Measurements from ENCODE around the gene MOGAT3.

MOGAT3 gene

DNA sequence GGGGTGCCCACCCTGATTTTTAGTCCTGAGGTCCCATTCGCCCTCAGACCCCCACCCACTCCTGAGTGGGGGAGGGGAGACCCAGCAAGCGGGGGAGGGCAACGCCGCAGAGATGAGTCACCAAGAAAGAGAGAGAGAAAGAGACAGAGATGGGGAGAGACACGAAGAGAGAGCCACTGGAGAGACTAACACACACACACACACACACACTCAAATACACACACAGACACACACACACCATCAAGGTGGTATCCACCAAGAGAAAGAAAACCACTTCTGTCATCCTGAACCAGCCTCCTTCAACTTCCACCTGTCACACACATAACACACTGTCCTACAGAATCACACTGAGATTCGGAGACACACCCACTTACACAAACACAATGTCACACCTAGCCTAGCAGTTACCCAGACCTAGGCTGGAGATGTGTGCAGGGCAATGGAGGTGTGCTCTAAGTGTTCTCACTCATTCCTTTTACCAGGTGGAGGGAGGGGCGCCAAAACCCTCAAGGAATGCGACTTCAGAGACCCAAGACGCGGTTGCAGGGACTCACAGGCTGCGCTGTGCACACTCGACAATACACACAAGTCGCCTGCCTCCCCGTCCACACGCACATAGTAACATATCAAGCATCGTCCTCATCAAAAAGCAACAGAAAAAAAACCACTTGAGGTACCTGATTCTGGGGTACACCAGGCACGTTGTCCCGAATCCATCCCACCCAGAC lies 31.6 kb downstream of the MOGAT3 start:
- CTCF ChIA-PET: interaction anchor here (0.9 to 3.0 kb wide), 3 partner anchors 25 to 27 kb away, joined by 3 to 35 read pairs (median 14); no protein-coding TSS in a partner anchor
- Mint-ChIP-seq H3K36me3 (peaks cover 10% of the 10 kb centered on the region), H3K27ac (no peak overlapping the region), H3K9me3 (no peaks in the 10 kb centered on the region), H3K27me3 (peaks cover 100% of the 10 kb centered on the region), H3K4me1 (peaks cover 74% of the 10 kb centered on the region), H3K4me3 (no peak overlapping the region)
- no peak for DNase-seq

- H3K4me1 Mint-ChIP-seq: peaks cover 69% of the 10 kb centered on the region
- peaks cover 100% of the 10 kb centered on the region for H3K27me3 Mint-ChIP-seq
- CTCF ChIA-PET: interaction anchor here (0.9 to 1.8 kb wide), 2 partner anchors 25 to 26 kb away, joined by 3 to 14 read pairs; no protein-coding TSS in a partner anchor
- H3K27ac Mint-ChIP-seq: no peak overlapping the region
- H3K4me3 Mint-ChIP-seq: no peak overlapping the region
- peaks cover 5% of the 10 kb centered on the region for H3K36me3 Mint-ChIP-seq
- no peaks in the 10 kb centered on the region for H3K9me3 Mint-ChIP-seq
- no peak for DNase-seq
These were observed 32.3 kb downstream of the MOGAT3 start for GRCh38 chr7:101168412-101169049.

GRCh38 chr7:101167645-101168411 lies 33.0 kb downstream of the MOGAT3 start:
- peaks cover 5% of the 10 kb centered on the region for H3K36me3 Mint-ChIP-seq
- CTCF ChIA-PET: interaction anchor here (0.9 to 1.8 kb wide), 2 partner anchors 24 to 25 kb away, joined by 3 to 14 read pairs; no protein-coding TSS in a partner anchor

GRCh38 chr7:101166909-101167644 lies 33.8 kb downstream of the MOGAT3 start:
- Mint-ChIP-seq H3K36me3 (peaks cover 5% of the 10 kb centered on the region), H3K9me3 (no peaks in the 10 kb centered on the region), H3K27ac (no peak overlapping the region), H3K27me3 (peaks cover 100% of the 10 kb centered on the region), H3K4me1 (peaks cover 67% of the 10 kb centered on the region), H3K4me3 (no peak overlapping the region)
- CTCF ChIA-PET: no interaction called here
- no peak for DNase-seq

More at GRCh38 chr7:101167645-101168411, 33.0 kb downstream of the MOGAT3 start:
- Mint-ChIP-seq H3K9me3 (no peaks in the 10 kb centered on the region), H3K4me3 (no peak overlapping the region), H3K4me1 (peaks cover 66% of the 10 kb centered on the region), H3K27me3 (peaks cover 100% of the 10 kb centered on the region), H3K27ac (no peak overlapping the region)
- no peak for DNase-seq

DNA sequence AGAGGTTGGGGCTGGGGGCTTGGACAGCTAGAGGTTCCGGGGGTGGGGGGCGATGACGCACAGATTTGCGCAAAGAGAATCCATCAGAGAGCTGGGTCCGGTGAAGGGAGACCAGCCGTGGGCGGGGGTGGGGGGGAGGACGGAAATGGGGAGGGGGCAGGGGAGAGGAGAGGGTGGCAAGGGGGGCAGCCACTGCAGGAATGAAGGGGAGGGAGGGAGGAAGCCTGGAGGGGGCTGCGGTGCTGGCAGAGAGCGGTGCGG lies 34.3 kb downstream of the MOGAT3 start:
- H3K27me3 Mint-ChIP-seq: peaks cover 100% of the 10 kb centered on the region
- no peak overlapping the region for H3K4me3 Mint-ChIP-seq
- peaks cover 5% of the 10 kb centered on the region for H3K36me3 Mint-ChIP-seq
- H3K27ac Mint-ChIP-seq: no peak overlapping the region
- CTCF ChIA-PET: no interaction called here
- H3K9me3 Mint-ChIP-seq: no peaks in the 10 kb centered on the region
- H3K4me1 Mint-ChIP-seq: peaks cover 62% of the 10 kb centered on the region
- DNase-seq: no peak

DNA sequence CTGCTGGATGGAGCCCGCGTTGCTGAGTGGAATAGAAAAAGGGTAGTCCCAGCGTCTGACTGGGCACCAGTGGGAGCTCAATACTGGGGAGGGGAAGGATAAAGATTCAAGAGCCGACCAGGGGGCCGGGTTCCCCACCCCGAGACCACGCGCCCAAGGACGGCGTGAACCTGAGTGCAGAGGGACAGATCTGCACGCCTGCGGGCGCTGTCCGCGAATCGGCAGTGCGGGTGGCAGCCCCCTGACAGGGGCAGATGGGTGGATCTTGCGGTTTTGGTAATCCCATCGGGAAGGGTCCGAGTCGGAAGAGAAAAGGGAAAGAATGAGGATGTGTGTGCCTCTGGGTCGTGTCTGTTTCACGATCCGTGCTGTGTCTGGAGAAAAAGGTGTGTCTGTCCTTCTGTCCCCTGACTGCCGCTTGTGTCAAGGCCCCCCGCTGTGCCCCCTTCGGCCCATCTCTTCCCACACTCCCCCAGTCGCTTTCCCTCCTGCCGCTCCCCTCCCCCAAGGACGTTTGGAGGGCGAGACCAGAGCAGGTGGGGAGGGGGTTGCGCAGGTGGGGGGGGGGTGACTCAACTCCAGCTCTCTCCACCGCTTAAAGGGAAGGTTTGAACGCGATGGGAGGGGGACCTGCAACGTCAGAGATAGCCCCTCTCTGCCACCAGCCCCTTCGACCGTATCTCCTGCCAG lies 34.7 kb downstream of the MOGAT3 start:
- H3K4me1 Mint-ChIP-seq: peaks cover 58% of the 10 kb centered on the region
- peaks cover 96% of the 10 kb centered on the region for H3K27me3 Mint-ChIP-seq

GRCh38 chr7:101165075-101165957 lies 35.5 kb downstream of the MOGAT3 start, which contains the start of gene VGF:
VGF (minus strand) TSS chr7:101165569; CDS start chr7:101164843, 726 bp downstream.
- H3K4me3 Mint-ChIP-seq: peak within 1 kb of the TSS; percentile 63
- H3K27me3 Mint-ChIP-seq: peaks cover 88% of the 10 kb centered on the region
- H3K4me1 Mint-ChIP-seq: peaks cover 51% of the 10 kb centered on the region
- H3K9me3 Mint-ChIP-seq: no peaks in the 10 kb centered on the region
- H3K36me3 Mint-ChIP-seq: peaks cover 5% of the 10 kb centered on the region
- CTCF ChIA-PET: interaction anchor here (1.0 to 1.6 kb wide), 2 partner anchors 21 to 23 kb away, joined by 4 to 6 read pairs; no protein-coding TSS in a partner anchor
- peak; percentile 95 for DNase-seq
- peak within 1 kb of the TSS; percentile 82 for H3K27ac Mint-ChIP-seq

More for the DNA sequence above, 34.7 kb downstream of the MOGAT3 start:
- H3K27ac Mint-ChIP-seq: peak overlapping the region; percentile 35
- DNase-seq: no peak
- no peaks in the 10 kb centered on the region for H3K9me3 Mint-ChIP-seq
- peak overlapping the region; percentile 63 for H3K4me3 Mint-ChIP-seq
- CTCF ChIA-PET: interaction anchor here (1.0 to 1.6 kb wide), 2 partner anchors 22 to 24 kb away, joined by 4 to 6 read pairs; no protein-coding TSS in a partner anchor
- peaks cover 5% of the 10 kb centered on the region for H3K36me3 Mint-ChIP-seq

GRCh38 chr7:101164071-101164840 lies 36.6 kb downstream of the MOGAT3 start:
- no peak overlapping the region for H3K27ac Mint-ChIP-seq
- no peak overlapping the region for H3K4me3 Mint-ChIP-seq
- peaks cover 77% of the 10 kb centered on the region for H3K27me3 Mint-ChIP-seq
- CTCF ChIA-PET: interaction anchor here (1.6 kb wide), 1 partner anchor 22 kb away, joined by 6 read pairs; no protein-coding TSS in a partner anchor
- H3K36me3 Mint-ChIP-seq: peaks cover 6% of the 10 kb centered on the region
- no peaks in the 10 kb centered on the region for H3K9me3 Mint-ChIP-seq
- peaks cover 42% of the 10 kb centered on the region for H3K4me1 Mint-ChIP-seq
- DNase-seq: no peak

DNA sequence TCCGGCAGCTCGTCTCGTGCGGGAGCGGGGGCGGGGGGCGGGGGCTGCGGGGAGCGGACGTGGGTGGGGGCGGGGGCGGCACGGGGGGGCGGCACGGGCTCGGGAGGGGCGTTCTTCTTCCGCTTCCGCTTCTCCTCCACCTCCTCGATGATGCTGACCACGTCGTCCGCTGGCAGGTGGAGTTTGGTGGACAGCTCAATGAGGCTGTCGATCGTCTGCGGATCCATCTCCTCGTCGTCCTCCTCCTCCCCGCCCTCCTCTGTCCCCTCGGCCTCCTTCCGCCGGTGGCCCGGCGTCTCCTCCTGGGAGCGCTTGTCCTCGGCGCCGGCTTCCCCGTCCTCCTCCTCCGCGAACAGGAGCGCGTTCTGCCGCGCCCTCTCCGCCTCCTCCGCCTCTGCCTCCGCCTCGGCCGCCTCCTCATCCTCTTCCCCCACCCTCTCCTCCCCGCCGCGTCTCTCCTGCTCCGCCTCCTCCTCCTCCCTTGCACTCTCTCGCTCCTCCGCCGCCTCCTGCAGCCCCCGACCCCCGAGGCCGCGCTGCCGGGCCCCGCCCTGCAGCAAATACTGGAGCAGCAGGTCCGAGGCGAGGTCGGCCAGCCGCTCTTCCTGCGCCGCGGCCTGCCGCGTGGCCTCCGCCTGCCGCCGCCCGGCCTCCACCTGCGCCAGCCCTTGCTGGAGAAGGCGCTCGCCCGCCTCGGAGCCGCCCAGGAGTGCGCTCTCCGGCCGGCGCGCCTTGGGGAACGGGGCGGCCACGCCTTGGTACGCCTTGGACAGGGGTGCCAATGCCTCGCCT lies 37.4 kb downstream of the MOGAT3 start:
- Mint-ChIP-seq H3K36me3 (peaks cover 7% of the 10 kb centered on the region), H3K27ac (no peak overlapping the region), H3K4me1 (peaks cover 38% of the 10 kb centered on the region), H3K4me3 (peak overlapping the region; percentile 70), H3K9me3 (no peaks in the 10 kb centered on the region), H3K27me3 (peaks cover 70% of the 10 kb centered on the region)
- peak; percentile 66 for DNase-seq
- CTCF ChIA-PET: interaction anchor here (1.2 to 2.9 kb wide), 2 partner anchors 10 to 19 kb away, joined by 3 to 12 read pairs; no protein-coding TSS in a partner anchor

DNA sequence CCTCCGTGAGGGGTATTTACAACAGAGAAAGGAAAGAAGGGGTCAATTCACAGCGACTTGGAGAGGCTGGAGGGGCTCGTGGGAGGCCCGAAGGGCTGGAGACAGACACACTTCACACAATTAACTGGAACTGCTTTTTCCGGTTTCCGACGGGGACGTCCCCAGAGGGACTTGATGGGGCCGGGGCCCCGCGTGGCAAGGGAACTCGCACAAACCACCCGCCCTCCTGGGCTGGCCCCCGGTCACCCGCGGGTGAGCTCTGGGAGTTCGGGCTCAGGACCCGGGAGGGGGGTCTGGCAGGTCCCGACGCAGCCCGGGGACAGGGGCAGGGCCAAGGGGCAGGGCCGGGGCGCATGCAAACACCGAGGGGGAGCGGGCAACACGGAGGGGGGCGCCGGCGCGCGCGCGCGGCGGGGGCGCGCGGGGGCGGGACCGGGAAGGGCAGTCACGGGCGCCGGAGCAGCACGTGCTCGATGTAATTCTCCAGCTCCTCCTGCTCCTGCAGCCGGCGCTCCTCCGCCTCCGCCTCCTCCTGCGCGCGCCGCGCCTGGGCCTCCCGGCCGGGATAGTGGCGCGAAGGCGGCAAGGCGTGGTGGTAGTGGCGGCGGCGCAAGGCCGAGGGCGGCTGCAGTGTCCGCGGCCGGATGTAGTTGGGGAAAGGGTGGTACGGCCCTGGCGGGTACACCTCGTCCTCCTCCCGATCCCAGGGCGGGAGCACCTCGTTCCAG lies 38.1 kb downstream of the MOGAT3 start:
- Mint-ChIP-seq H3K4me1 (peaks cover 34% of the 10 kb centered on the region), H3K36me3 (peaks cover 12% of the 10 kb centered on the region), H3K4me3 (peak overlapping the region; percentile 60), H3K27ac (no peak overlapping the region), H3K9me3 (no peaks in the 10 kb centered on the region), H3K27me3 (peaks cover 62% of the 10 kb centered on the region)
- peak; percentile 49 for DNase-seq
- CTCF ChIA-PET: interaction anchor here (1.2 to 2.9 kb wide), 3 partner anchors 8 to 19 kb away, joined by 3 to 12 read pairs (median 3); no protein-coding TSS in a partner anchor
